GM18907 (cell line): ENCODE data around the gene SUGCT.

ENCODE experiments used
- ATAC-seq: cut with Tn5 transposase; IDR thresholded peaks from one replicate; pipeline ENCODE4 v1.9.1; 2021; ENCODE audit warnings: mild to moderate bottlenecking, moderate library complexity; ENCODE audit not compliant: unreplicated experiment

Gene SUGCT

GRCh38 chr7:40507166-40507565 is 372.4 kb downstream of the SUGCT start:
- no peak for ATAC-seq

DNA sequence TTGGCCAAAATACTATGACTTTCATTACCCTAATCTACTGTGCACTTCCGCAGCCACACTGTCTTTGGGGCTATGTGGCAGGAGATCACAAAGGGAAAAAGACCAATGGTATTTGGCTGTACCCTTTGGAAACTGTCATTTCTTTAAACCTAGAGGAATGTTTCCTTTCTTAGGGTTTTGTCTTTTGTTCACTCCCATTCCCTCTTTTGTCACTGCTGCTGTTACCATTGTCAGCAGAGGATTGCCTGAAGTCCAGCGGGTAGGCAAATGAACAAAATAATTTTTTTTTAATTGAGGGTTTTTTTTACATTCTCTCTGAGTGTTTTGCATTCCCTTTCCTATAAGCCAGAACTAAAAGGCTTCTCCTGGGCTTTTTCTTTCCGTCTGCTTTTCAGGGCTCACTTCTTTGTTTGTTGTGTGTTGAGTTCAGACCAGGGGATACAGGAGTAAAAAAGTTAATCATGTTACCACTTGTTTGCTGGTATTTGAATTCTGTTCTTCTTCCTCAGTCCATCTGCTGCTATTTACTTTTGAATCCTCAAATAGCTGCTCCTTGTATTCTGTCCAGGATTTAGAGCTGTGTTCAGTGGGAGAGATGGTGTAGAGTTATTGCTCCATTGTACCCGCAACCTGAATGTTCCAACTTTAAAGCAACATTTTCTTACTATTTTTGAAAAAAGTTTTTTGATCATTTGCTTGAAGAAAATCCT is 374.6 kb downstream of the SUGCT start:
- no peak for ATAC-seq

GRCh38 chr7:40516376-40516775 is 381.6 kb downstream of the SUGCT start:
- no peak for ATAC-seq

DNA sequence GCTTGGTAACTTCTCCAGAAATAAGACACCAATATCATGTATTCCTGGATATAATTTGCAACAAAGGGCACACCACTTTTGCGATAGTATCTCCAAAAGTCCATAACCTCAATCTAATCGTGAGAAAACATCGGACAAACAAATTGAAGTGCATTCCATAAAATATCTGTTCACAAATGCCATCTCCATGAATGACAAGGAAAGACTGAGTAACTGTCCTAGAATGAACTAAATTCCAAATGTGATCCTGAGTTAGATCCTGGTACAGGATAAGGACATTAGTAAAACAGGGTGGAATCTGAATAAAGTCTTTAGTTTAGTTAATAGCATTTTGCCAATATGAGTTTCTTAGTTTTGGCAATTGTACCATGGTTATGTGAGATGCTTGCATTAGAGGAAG is 384.2 kb downstream of the SUGCT start:
- ATAC-seq, result no peak

- no peak for ATAC-seq
These were observed 386.4 kb downstream of the SUGCT start for GRCh38 chr7:40520986-40521738.

DNA sequence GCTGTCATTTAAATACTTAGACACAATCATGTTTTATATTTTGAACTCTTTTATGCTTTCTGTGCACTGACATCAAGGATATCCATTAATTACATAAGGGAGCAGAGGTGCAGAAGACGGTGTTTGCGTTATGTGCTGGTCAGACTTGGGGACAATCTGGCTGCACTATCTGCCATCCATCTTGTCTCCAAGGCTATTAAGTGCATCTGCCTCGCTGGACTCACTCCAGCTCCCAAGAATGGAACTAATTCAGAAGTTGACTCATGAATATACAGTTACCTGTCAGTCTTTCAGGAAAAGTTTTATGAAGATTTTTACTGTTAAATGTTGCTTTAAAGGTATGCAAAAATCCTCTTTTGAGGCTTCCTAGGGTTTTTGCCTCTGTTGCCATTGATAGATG is 391.0 kb downstream of the SUGCT start:
- ATAC-seq, result no peak

GRCh38 chr7:40526951-40527715 is 392.3 kb downstream of the SUGCT start:
- no peak for ATAC-seq

DNA sequence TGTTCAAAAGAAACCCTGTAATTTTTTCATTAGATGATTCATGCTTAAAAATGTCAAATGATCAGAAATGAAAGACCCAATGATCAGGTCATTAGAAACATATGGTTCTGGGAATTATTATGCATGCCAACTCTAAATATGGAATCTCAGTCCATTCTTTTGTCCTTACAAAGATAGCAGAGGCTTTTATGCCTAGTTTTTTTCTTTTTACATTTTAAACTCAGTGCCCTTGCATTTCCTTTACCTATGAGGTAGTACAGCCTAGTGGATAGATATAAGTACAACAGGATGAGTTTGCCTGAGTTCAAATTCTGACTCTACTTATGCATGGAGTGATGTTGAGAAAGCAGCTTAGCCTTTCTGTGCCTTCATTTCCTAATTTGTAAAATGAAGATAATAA is 392.9 kb downstream of the SUGCT start:
- ATAC-seq, result no peak

DNA sequence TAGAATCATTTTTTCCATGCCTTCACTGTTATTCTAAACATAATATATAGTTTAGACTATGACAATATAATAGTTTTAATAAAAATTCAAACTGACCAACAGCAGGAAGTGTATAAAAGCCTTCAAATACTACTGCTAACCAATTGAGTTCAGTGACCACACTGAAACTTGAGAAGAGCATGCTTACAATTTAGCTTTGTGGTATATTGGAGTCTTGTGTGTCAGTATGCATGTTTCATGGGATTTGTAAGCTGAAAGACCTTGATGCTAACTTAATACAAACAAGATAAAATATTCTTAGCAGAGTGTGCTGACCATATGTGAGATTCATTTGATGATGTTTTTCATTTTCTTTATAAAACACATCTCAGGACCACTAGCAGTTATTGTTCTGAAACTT is 395.5 kb downstream of the SUGCT start:
- ATAC-seq, result no peak

GRCh38 chr7:40531956-40532355 is 397.2 kb downstream of the SUGCT start:
- ATAC-seq, result no peak

GRCh38 chr7:40535678-40536077 is 400.9 kb downstream of the SUGCT start:
- ATAC-seq, result no peak

- no peak for ATAC-seq
These were observed 401.6 kb downstream of the SUGCT start for GRCh38 chr7:40536421-40536820.

DNA sequence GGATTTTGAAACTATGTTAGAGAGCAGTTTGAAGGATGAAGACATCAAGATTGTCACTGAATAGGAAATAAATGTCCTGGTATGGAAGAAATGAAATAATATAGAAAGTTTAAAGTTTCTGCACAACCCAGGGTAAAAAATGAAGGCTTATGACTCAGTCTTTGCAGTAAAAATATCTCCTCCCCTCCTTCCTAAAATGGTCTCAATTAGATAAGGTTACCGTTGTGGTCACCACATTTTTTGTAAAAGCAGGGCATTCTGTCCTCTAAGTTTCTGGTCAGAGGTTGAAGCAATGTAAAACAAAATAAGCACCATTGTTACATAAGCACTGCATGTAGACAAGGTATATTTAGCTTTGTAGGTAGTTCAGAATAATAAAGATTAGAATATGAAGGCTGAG is 403.5 kb downstream of the SUGCT start:
- no peak for ATAC-seq

DNA sequence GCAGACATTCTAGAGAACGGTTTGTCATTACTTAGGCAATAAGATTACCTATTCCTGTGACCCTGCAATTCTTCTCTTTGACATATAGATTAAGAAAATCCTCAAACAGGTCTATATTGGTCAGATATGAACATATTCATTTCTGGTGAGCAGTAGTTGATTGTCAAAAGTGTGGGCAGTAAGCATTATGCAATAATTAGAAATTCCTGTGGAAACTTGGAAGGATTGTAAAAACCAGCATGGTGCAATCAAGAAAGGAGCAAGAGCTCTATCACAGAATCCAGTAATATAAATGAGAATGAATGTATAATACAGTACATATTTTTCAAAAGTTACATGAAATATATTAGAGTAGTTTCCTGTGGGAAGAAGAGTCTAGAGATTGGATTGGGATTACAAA is 406.5 kb downstream of the SUGCT start:
- no peak for ATAC-seq

- no peak for ATAC-seq
These were observed 408.4 kb downstream of the SUGCT start for GRCh38 chr7:40542982-40543741.

DNA sequence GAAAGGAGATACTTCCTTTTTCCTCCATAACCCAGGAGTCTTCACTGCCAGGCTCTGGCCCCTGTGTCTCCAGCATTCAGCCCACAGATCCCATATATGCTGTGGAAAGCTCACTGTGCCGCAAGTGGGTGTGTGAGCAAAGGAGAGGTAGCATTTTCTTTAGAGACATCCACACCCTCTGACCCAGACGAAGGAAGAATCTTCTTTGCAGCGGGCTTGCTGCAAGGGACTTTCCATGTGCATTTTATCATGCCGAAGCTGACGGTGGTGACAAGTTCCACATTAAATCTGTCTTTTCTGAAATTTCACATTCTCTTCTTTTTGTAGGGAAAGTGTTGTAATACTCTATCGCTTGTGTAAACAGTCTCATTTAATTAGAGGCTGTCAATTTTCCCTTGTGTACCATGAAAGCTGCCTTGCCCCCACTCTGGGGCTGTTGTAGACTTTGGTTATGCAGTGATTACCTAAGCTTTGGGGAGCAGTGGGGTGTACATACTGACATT is 409.5 kb downstream of the SUGCT start:
- ATAC-seq, result no peak

- ATAC-seq, result no peak
These were observed 410.1 kb downstream of the SUGCT start for GRCh38 chr7:40544871-40545303.

DNA sequence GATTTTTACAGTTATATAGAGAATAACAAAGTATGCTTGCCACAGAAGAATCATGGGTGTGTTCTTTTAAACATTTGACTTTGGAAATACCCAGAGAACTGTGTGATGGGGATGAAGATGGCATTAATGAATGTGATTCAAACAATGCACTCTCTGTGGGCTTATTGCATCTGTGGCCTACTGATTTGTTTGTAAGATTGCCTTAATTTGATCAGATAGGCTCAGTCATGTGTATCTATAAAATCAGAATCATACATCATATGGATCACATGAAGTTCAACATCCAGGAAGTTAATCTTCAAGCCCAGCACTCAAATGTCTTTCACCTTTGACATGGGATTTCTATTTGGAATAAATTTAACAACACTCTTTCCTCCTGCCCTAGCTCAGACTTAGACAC is 410.9 kb downstream of the SUGCT start:
- no peak for ATAC-seq

GRCh38 chr7:40546616-40547501 is 412.1 kb downstream of the SUGCT start:
- no peak for ATAC-seq
